ENCODE results near the gene BHLHA9. TPM values are rescaled to one million over a fixed set of nuclear protein-coding genes. Genes with fewer than 3 reads are reported as not detected.
A peak's percentile ranks its signal among the peaks of the same experiment; 100 is the strongest.
"Not testable (repeated sequence)": the region's sequence is repeated elsewhere in the genome, so short reads cannot be mapped to it uniquely, and the experiment has no call there.

Gene BHLHA9
- total and polyA plus RNA-seq, 4 donors, result 0.28 to 1.7 (median 0.86) TPM; not detected in 1

GRCh38 chr17:1307829-1308228 lies 37.6 kb downstream of the BHLHA9 start:
- H3K9me3 ChIP-seq (ENCODE audit: control insufficient read depth, insufficient read depth, low read length); DNase-seq (ENCODE audit: low read depth in 4 of 6, low spot score in 6 of 6); H3K27me3 ChIP-seq (ENCODE audit: control insufficient read depth, insufficient read depth, low read length); H3K4me3 ChIP-seq (ENCODE audit: low read depth, low read length); H3K36me3 ChIP-seq (ENCODE audit: control insufficient read depth, insufficient read depth, low read length); H3K4me1 ChIP-seq (ENCODE audit: control insufficient read depth, insufficient read depth, low read length); H3K27ac ChIP-seq (ENCODE audit: low read depth, low read length): not testable (repeated sequence)
- whole genome bisulfite sequencing (ENCODE audit: insufficient coverage), result 81% methylated on average over 6 of the region's 16 CpGs

- 19% methylated on average over 3 of the region's 9 CpGs for WGBS (ENCODE audit: insufficient coverage)
- peaks cover 10% of the 10 kb centered on the region for H3K4me1 ChIP-seq (ENCODE audit: control insufficient read depth, insufficient read depth, low read length)
- no peaks in the 10 kb centered on the region for H3K36me3 ChIP-seq (ENCODE audit: control insufficient read depth, insufficient read depth, low read length)
- no peak overlapping the region for H3K4me3 ChIP-seq (ENCODE audit: low read depth, low read length)
- no peaks in the 10 kb centered on the region for H3K9me3 ChIP-seq (ENCODE audit: control insufficient read depth, insufficient read depth, low read length)
- peak in 2 of 6 donors; percentile 38 to 54 for DNase-seq (ENCODE audit: low read depth in 4 of 6, low spot score in 6 of 6)
- no peak overlapping the region for H3K27ac ChIP-seq (ENCODE audit: low read depth, low read length)
- no peaks in the 10 kb centered on the region for H3K27me3 ChIP-seq (ENCODE audit: control insufficient read depth, insufficient read depth, low read length)
Measured at GRCh38 chr17:1312261-1312870, 42.1 kb downstream of the BHLHA9 start.

DNA sequence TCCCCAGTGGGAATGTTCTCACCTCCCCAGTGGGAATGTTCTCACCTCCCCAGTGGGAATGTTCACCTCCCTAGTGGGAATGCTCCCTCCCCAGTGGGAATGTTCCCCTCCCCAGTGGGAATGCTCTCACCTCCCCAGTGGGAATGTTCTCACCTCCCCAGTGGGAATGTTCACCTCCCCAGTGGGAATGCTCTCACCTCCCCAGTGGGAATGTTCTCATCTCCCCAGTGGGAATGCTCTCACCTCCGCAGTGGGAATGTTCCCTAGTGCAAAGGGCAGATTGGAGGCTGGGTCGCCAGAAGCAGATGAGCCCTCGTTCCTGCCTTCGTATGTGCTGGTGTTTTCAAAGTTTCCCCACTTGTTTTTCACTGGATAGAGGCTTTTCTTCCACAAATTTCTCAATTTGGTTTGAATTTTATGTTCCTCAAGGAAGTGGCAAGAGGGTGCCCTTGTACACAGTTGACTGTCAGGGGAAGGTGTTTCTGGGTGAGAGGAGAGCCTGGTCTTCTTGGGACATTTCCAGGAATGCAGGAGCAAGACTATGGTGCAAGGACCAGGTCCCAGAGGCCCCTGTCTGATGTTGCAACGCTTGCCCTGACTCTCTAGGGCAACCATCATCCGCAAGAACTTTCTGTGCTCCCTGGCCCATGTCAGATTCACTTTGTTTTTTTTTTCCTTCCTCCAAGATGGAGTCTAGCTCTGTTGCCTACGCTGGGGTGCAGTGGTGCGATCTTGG lies 43.2 kb downstream of the BHLHA9 start:
- DNase-seq (ENCODE audit: low read depth in 4 of 6, low spot score in 6 of 6), result no peak

GRCh38 chr17:1315409-1315808 lies 45.2 kb downstream of the BHLHA9 start:
- Histone ChIP-seq H3K4me3 (ENCODE audit: low read depth, low read length) (no peak overlapping the region), H3K4me1 (ENCODE audit: control insufficient read depth, insufficient read depth, low read length) (peaks cover 10% of the 10 kb centered on the region), H3K27me3 (ENCODE audit: control insufficient read depth, insufficient read depth, low read length) (no peaks in the 10 kb centered on the region), H3K9me3 (ENCODE audit: control insufficient read depth, insufficient read depth, low read length) (no peaks in the 10 kb centered on the region), H3K27ac (ENCODE audit: low read depth, low read length) (no peak overlapping the region), H3K36me3 (ENCODE audit: control insufficient read depth, insufficient read depth, low read length) (no peaks in the 10 kb centered on the region)
- DNase-seq (ENCODE audit: low read depth in 4 of 6, low spot score in 6 of 6), result no peak
- WGBS (ENCODE audit: insufficient coverage), result 74% methylated on average over 10 of the region's 10 CpGs

More for the DNA sequence above, 43.2 kb downstream of the BHLHA9 start:
- no peak overlapping the region for H3K4me3 ChIP-seq (ENCODE audit: low read depth, low read length)
- H3K27me3 ChIP-seq (ENCODE audit: control insufficient read depth, insufficient read depth, low read length), result no peaks in the 10 kb centered on the region
- H3K9me3 ChIP-seq (ENCODE audit: control insufficient read depth, insufficient read depth, low read length), result no peaks in the 10 kb centered on the region
- peaks cover 10% of the 10 kb centered on the region for H3K4me1 ChIP-seq (ENCODE audit: control insufficient read depth, insufficient read depth, low read length)
- 89% methylated on average over 4 of the region's 8 CpGs for WGBS (ENCODE audit: insufficient coverage)
- no peaks in the 10 kb centered on the region for H3K36me3 ChIP-seq (ENCODE audit: control insufficient read depth, insufficient read depth, low read length)
- no peak overlapping the region for H3K27ac ChIP-seq (ENCODE audit: low read depth, low read length)

DNA sequence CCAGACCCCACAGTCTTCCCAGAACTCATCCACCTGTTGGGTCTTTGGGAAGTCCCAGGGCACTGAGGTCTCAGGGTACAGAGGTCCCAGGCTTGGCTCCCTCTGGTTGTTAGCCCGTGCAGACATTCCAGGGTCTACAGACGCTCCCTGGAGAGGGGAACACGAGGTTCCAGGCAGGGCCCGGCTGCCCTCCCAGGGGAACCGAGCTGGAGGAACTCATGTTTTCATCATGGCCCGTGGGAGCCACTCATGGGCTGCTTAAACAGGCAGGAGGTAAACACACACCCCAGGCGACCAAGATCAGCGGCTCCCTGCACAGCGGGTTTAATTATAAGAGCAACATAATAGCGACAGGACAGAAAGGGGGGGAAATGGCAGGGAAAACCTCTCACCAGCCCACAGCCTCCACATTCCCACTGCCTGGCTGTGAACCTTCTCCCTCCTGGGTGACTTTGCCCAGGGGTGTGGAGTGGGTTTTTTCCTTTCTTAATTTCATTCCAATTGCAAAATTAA lies 45.7 kb downstream of the BHLHA9 start:
- 15% methylated on average over 6 of the region's 10 CpGs for WGBS (ENCODE audit: insufficient coverage)
- peak in 1 of 6 donors; percentile 69 for DNase-seq (ENCODE audit: low read depth in 4 of 6, low spot score in 6 of 6)

More for the DNA sequence above, 45.7 kb downstream of the BHLHA9 start:
- no peaks in the 10 kb centered on the region for H3K9me3 ChIP-seq (ENCODE audit: control insufficient read depth, insufficient read depth, low read length)
- no peaks in the 10 kb centered on the region for H3K27me3 ChIP-seq (ENCODE audit: control insufficient read depth, insufficient read depth, low read length)
- H3K4me1 ChIP-seq (ENCODE audit: control insufficient read depth, insufficient read depth, low read length), result peaks cover 10% of the 10 kb centered on the region
- H3K4me3 ChIP-seq (ENCODE audit: low read depth, low read length), result no peak overlapping the region
- H3K27ac ChIP-seq (ENCODE audit: low read depth, low read length), result no peak overlapping the region
- H3K36me3 ChIP-seq (ENCODE audit: control insufficient read depth, insufficient read depth, low read length), result no peaks in the 10 kb centered on the region

Other genes with a start within 250 kb of the BHLHA9 start
- gene ABR, start 90.5 kb upstream of the BHLHA9 start, total RNA-seq, result 10 to 100 TPM; 59.7 to 89.6 TPM
- gene ABR, start 90.5 kb upstream of the BHLHA9 start, polyA plus RNA-seq (ENCODE audit: insufficient read length in 2 of 2), result 100 to 1,000 TPM; 195 to 223 TPM
- 1 to 10 TPM in 1 of 2 donors, under 1 TPM in 1; 0.33 to 1.5 TPM for gene TRARG1, start 9.2 kb downstream of the BHLHA9 start, total RNA-seq
- under 1 TPM; 0.24 to 0.26 TPM for gene TRARG1, start 9.2 kb downstream of the BHLHA9 start, polyA plus RNA-seq (ENCODE audit: insufficient read length in 2 of 2)
- 100 to 1,000 TPM; 408 to 486 TPM for gene YWHAE, start 129.8 kb downstream of the BHLHA9 start, total RNA-seq
- 1,000 to 10,000 TPM; 1,650 to 1,947 TPM for gene YWHAE, start 129.8 kb downstream of the BHLHA9 start, polyA plus RNA-seq (ENCODE audit: insufficient read length in 2 of 2)
- 100 to 1,000 TPM in 1 of 2 donors, 10 to 100 TPM in 1; 78.4 to 105 TPM for gene CRK, start 185.8 kb downstream of the BHLHA9 start, total RNA-seq
- 10 to 100 TPM; 70.2 to 82.7 TPM for gene CRK, start 185.8 kb downstream of the BHLHA9 start, polyA plus RNA-seq (ENCODE audit: insufficient read length in 2 of 2)
- 10 to 100 TPM; 23.3 to 38.4 TPM for gene MYO1C, start 222.2 kb downstream of the BHLHA9 start, total RNA-seq
- 10 to 100 TPM; 20.8 to 42.0 TPM for gene MYO1C, start 222.2 kb downstream of the BHLHA9 start, polyA plus RNA-seq (ENCODE audit: insufficient read length in 2 of 2)
- 10 to 100 TPM; 22.5 to 30.2 TPM for gene INPP5K, start 246.2 kb downstream of the BHLHA9 start, total RNA-seq
- 10 to 100 TPM; 32.4 to 38.9 TPM for gene INPP5K, start 246.2 kb downstream of the BHLHA9 start, polyA plus RNA-seq (ENCODE audit: insufficient read length in 2 of 2)

Data from spinal cord (tissue), 10 donors.